ENCODE data around the gene LIG3.
"Not testable (repeated sequence)": the region's sequence is repeated elsewhere in the genome, so short reads cannot be mapped to it uniquely, and the experiment has no call there.

Gene LIG3

GRCh38 chr17:35045458-35045979 lies 65.2 kb downstream of the LIG3 start:
- not testable (repeated sequence) for DNase-seq

GRCh38 chr17:35046245-35046644 lies 65.9 kb downstream of the LIG3 start:
- DNase-seq = no peak

- DNase-seq = no peak
Observed at GRCh38 chr17:35046740-35047283, 66.5 kb downstream of the LIG3 start.

GRCh38 chr17:35048685-35049379 lies 68.5 kb downstream of the LIG3 start:
- DNase-seq = no peak

GRCh38 chr17:35050170-35050569 lies 69.9 kb downstream of the LIG3 start:
- no peak for DNase-seq

GRCh38 chr17:35051183-35051578 lies 70.9 kb downstream of the LIG3 start:
- no peak for DNase-seq

- no peak for DNase-seq
Observed at GRCh38 chr17:35051579-35052240, 71.4 kb downstream of the LIG3 start.

GRCh38 chr17:35052241-35052610 lies 71.9 kb downstream of the LIG3 start:
- no peak for DNase-seq

- DNase-seq = no peak
Observed at GRCh38 chr17:35052780-35053179, 72.5 kb downstream of the LIG3 start.

- no peak for DNase-seq
Observed at GRCh38 chr17:35053204-35053603, 72.9 kb downstream of the LIG3 start.

GRCh38 chr17:35056013-35056412 lies 75.7 kb downstream of the LIG3 start:
- DNase-seq = no peak

- DNase-seq = no peak
Observed at GRCh38 chr17:35057332-35057915, 77.1 kb downstream of the LIG3 start.

All from COR-L47 (cell line).